GM12878 (cell line): Measurements from ENCODE around the gene DNASE1L3. TPM values are rescaled to one million over a fixed set of nuclear protein-coding genes. Genes with fewer than 3 reads are reported as not detected.
A peak's percentile ranks its signal among the peaks of the same experiment; 100 is the strongest.

Source experiments
- ATAC-seq: fragments of 200-7000 bp; cut with Tn5 transposase; 3 replicates; pipeline ENCODE4 v1.9.1; 2020; ENCODE audit warnings: mild to moderate bottlenecking, moderate library complexity
- BruUV-seq: library from RNA; stranded (reverse); fragments of 400-500 nt; replicated peaks from 2 replicates; lab custom pipeline; 2021; lab: Mats Ljungman, UMichigan
- CTCF ChIA-PET: fragments of 300-600 bp; sonication (Branson Sonifier 250); formaldehyde crosslinking; extraction: SDS; loops from one replicate; lab custom pipeline; 2021; ENCODE audit warnings: inconsistent platforms; lab: Yijun Ruan, JAX
- POLR2A ChIA-PET: fragments of 350-600 bp; formaldehyde crosslinking; extraction: SDS; loops from one replicate; lab custom pipeline; 2021; ENCODE audit warnings: inconsistent platforms; lab: Charles Lee
- RAD21 ChIA-PET: fragments of 300-600 bp; sonication (Branson Sonifier 250); formaldehyde crosslinking; loops from one replicate; lab custom pipeline; 2023; ENCODE audit warnings: antibody characterized with exemption; ENCODE audit not compliant: unreplicated experiment; lab: Charles Lee
- SMC1A ChIA-PET: fragments of 300-600 bp; sonication (Branson Sonifier 250); formaldehyde crosslinking; loops from one replicate; lab custom pipeline; 2023; ENCODE audit not compliant: unreplicated experiment, uncharacterized antibody; lab: Charles Lee
- DNase-seq: peaks from one replicate; pipeline ENCODE4 v3.0.0-alpha.2; 2011; ENCODE audit warnings: low read depth, low spot score
- FAIRE-seq: peaks from 3 replicates; lab custom pipeline; 2011; peaks lifted over from hg19 to GRCh38; lab: Jason Lieb, UNC
- H2AFZ ChIP-seq: 2 replicates; pipeline ENCODE4 v1.6.0; 2011; ENCODE audit warnings: low read depth, low read length, control low read depth; ENCODE audit not compliant: control insufficient read depth
- H3K27ac ChIP-seq: 2 replicates; pipeline ENCODE4 v1.5.1; 2011; ENCODE audit warnings: control low read depth; ENCODE audit not compliant: control insufficient read depth, insufficient read depth
- H3K27me3 ChIP-seq, 2 experiments: replicated peaks in 1 of 2; 2 replicates each; pipeline versions ENCODE4 v1.6.0 to v1.6.1; 2011; ENCODE audit warnings: low read length in 1 of 2; ENCODE audit not compliant: control insufficient read depth in 2 of 2, insufficient read depth in 2 of 2
- H3K36me3 ChIP-seq, 2 experiments: 2 replicates each; pipeline ENCODE4 v1.5.1; 2011; ENCODE audit warnings: low read length in 1 of 2; ENCODE audit not compliant: control insufficient read depth in 2 of 2, insufficient read depth in 2 of 2
- H3K4me1 ChIP-seq: 2 replicates; pipeline ENCODE4 v1.6.1; 2011; ENCODE audit warnings: mild to moderate bottlenecking, low read length, moderate library complexity, mixed read lengths; ENCODE audit not compliant: control insufficient read depth, insufficient read depth
- H3K4me2 ChIP-seq: 2 replicates; pipeline ENCODE4 v1.6.0; 2011; ENCODE audit warnings: control low read depth; ENCODE audit not compliant: control insufficient read depth, insufficient read depth
- H3K4me3 ChIP-seq: fragments of 200-600 bp; sonication (generic); 2 replicates; pipeline ENCODE4 v1.5.1; 2016
- H3K79me2 ChIP-seq: 2 replicates; pipeline ENCODE4 v1.6.0; 2011; ENCODE audit warnings: low read length; ENCODE audit not compliant: control insufficient read depth, insufficient read depth
- H3K9ac ChIP-seq: 2 replicates; pipeline ENCODE4 v1.8.0; 2011; ENCODE audit warnings: low read length, control low read depth, mixed read lengths; ENCODE audit not compliant: control insufficient read depth, insufficient read depth
- H3K9me3 ChIP-seq: replicated peaks from 3 replicates; pipeline ENCODE4 v1.5.1; 2011; ENCODE audit warnings: mild to moderate bottlenecking, low read length; ENCODE audit not compliant: control insufficient read depth, insufficient read depth
- H4K20me1 ChIP-seq: 2 replicates; pipeline ENCODE4 v1.6.0; 2011; ENCODE audit not compliant: control insufficient read depth, insufficient read depth
- E2F8 ChIP-seq: fragments of 450-650 bp; IDR thresholded peaks from 2 replicates; pipeline ENCODE4 v1.6.1; 2018; ENCODE audit warnings: mild to moderate bottlenecking, low read depth, moderate library complexity; ENCODE audit not compliant: partially characterized antibody
- ELK1 ChIP-seq: IDR thresholded peaks from 2 replicates; pipeline ENCODE4 v1.6.1; 2012; ENCODE audit warnings: low read depth, low read length, improper control_type of control experiment
- HCFC1 ChIP-seq: fragments of 150-350 bp; IDR thresholded peaks from 2 replicates; pipeline ENCODE4 v1.6.1; 2014; ENCODE audit warnings: low read length
- MTA3 ChIP-seq: IDR thresholded peaks from 2 replicates; pipeline ENCODE4 v1.6.1; 2012; ENCODE audit warnings: low read length, inconsistent platforms, borderline replicate concordance
- NFYB ChIP-seq: IDR thresholded peaks from 2 replicates; pipeline ENCODE4 v1.6.1; 2011; ENCODE audit warnings: low read depth, mild to moderate bottlenecking, low read length, improper control_type of control experiment, moderate library complexity; ENCODE audit not compliant: insufficient read depth
- RAD51 ChIP-seq: fragments of 450-650 bp; IDR thresholded peaks from 2 replicates; pipeline ENCODE4 v1.6.1; 2016; ENCODE audit warnings: moderate library complexity, mild to moderate bottlenecking, inconsistent platforms
- STAT1 ChIP-seq: fragments of 450-650 bp; conservative IDR thresholded peaks from 2 replicates; pipeline ENCODE4 v1.6.1; 2014; ENCODE audit warnings: antibody characterized with exemption, mild to moderate bottlenecking
- TBL1XR1 ChIP-seq: IDR thresholded peaks from 2 replicates; pipeline ENCODE4 v1.6.1; 2012; ENCODE audit warnings: low read depth, low read length, improper control_type of control experiment
- TCF3 ChIP-seq: IDR thresholded peaks from 2 replicates; pipeline ENCODE4 v1.6.1; 2012; ENCODE audit warnings: low read depth, mild to moderate bottlenecking, low read length, borderline replicate concordance; ENCODE audit not compliant: insufficient read depth
- ZNF207 ChIP-seq: fragments of 450-650 bp; IDR thresholded peaks from 2 replicates; pipeline ENCODE4 v1.6.1; 2014; ENCODE audit warnings: antibody characterized with exemption, mild to moderate bottlenecking, borderline replicate concordance
- ZNF24 ChIP-seq: fragments of 450-650 bp; IDR thresholded peaks from 2 replicates; pipeline ENCODE4 v1.6.1; 2017; ENCODE audit warnings: antibody characterized with exemption, mild to moderate bottlenecking
- ZNF592 ChIP-seq: fragments of 450-650 bp; IDR thresholded peaks from 2 replicates; pipeline ENCODE4 v1.6.1; 2017; ENCODE audit warnings: mild to moderate bottlenecking, moderate library complexity
- ZZZ3 ChIP-seq: IDR thresholded peaks from 2 replicates; pipeline ENCODE4 v1.6.1; 2011; ENCODE audit warnings: low read depth; ENCODE audit not compliant: control insufficient read depth, insufficient read length
- WGBS: methylation state at CpG from one replicate; pipeline ENCODE4 v1.1.6; 2016; ENCODE audit warnings: low lambda C conversion rate; ENCODE audit not compliant: insufficient replicate concordance, insufficient coverage; ENCODE audit errors: missing lambda C conversion rate; 5-methylcytosine and 5-hydroxymethylcytosine counted together
- in situ Hi-C: fragments of 300-500 bp; cut with MboI; formaldehyde crosslinking; loops from 9 replicates; pipeline ENCODE4 v1.14.3; 2018; ENCODE audit warnings: mixed read lengths
- intact Hi-C: fragments of 100-400 bp; cut with micrococcal nuclease; formaldehyde crosslinking; loops from one replicate; pipeline ENCODE4 v1.14.2; 2022; ENCODE audit not compliant: unreplicated experiment
- polyA plus RNA-seq, 11 experiments: library from polyadenylated mRNA; depleted of rRNA in 4 of 11; unstranded in 6 of 11; stranded (reverse) in 5 of 11; fragments of >200 nt; fragmentation: Nextera tagmentation in 4 of 11; fragmentation: Illumina TruSeq in 1 of 11; extraction: Ambion mirVana in 4 of 11; extraction: Trizol in 1 of 11; gene quantifications; 1 replicate in 1 of 11; 2 replicates in 10 of 11; pipeline versions ENCODE4 v1.2.1 to v1.2.3, GENCODE V29; 2011 to 2016; ENCODE audit warnings: inconsistent platforms in 2 of 11, missing spikeins in 2 of 11, low read depth in 1 of 11
- total RNA-seq, 4 experiments: library from RNA; depleted of rRNA in 3 of 4; stranded (reverse); fragments of >200 nt in 3 of 4; fragmentation: Illumina TruSeq in 1 of 4; extraction: Trizol in 1 of 4; gene quantifications; 2 replicates each; pipeline versions ENCODE4 v1.2.1 to v1.2.3, GENCODE V29; 2013 to 2021

The DNASE1L3 gene
- total and polyA plus RNA-seq, 10 of the 15 experiments (the other 5 are each of a cell fraction or from before 2014, with no cell fraction given): 3.2 to 72.1 (median 6.3) TPM

- CTCF ChIA-PET: interaction anchor here (0.8 to 25.2 kb wide), 9 partner anchors 11 to 103 kb away, joined by 3 to 655 read pairs (median 5); partner anchors contain the start of genes DNASE1L3, HTD2 and RPP14
- no peak overlapping the region for H3K4me3 ChIP-seq
- peaks cover 4% of the 10 kb centered on the region; the same call in 2 of the 3 replicates for H3K9me3 ChIP-seq
- H3K27me3 ChIP-seq: no peaks in the 10 kb centered on the region
- peaks cover 0 to 1% of the 10 kb centered on the region in 2 experiments; a peak in 1 of 4 replicates for H3K36me3 ChIP-seq
- no peaks in the 10 kb centered on the region for H4K20me1 ChIP-seq
- POLR2A ChIA-PET: interaction anchor here (0.6 to 17.1 kb wide), 10 partner anchors 9 to 1006 kb away, joined by 3 to 491 read pairs (median 4); partner anchors contain the start of genes DNASE1L3, HTD2 and RPP14
- peaks cover 43% of the 10 kb centered on the region for H3K4me1 ChIP-seq
- SMC1A ChIA-PET: interaction anchor here (0.6 to 12.6 kb wide), 7 partner anchors 11 to 131 kb away, joined by 3 to 510 read pairs (median 10); partner anchors contain the start of genes DNASE1L3, HTD2 and RPP14
- ATAC-seq: peak; percentile 67
- in situ Hi-C loops: loop anchor here (25.0 kb wide), 1 partner anchor 1184 kb away; no protein-coding TSS in a partner anchor
- no TSS peak for BruUV-seq
- H3K9ac ChIP-seq: 0 out of 2 replicates have a peak overlapping the region, but pooled peaks have one; percentile 4
- intact Hi-C loops: no loop called here
- peak overlapping the region; percentile 60 for H3K4me2 ChIP-seq
- no peaks in the 10 kb centered on the region; the same call in 1 of the 2 replicates for H3K79me2 ChIP-seq
- DNase-seq: peak; percentile 72
- peak overlapping the region; percentile 28; the same call in 1 of the 2 replicates for H2AFZ ChIP-seq
- FAIRE-seq: no peak
- peak overlapping the region; percentile 43 for H3K27ac ChIP-seq
- RAD21 ChIA-PET: interaction anchor here (0.7 to 8.1 kb wide), 11 partner anchors 11 to 196 kb away, joined by 3 to 285 read pairs (median 4); partner anchors contain the start of genes DNASE1L3, HTD2 and RPP14
- 1% methylated on average over 9 of the region's 9 CpGs for WGBS
- TF ChIP-seq ZNF207: no peak
- TF ChIP-seq HCFC1: no peak
- TF ChIP-seq ELK1: no peak
- 0 out of 2 replicates have a peak, but pooled peaks have one; percentile 9 for TF ChIP-seq MTA3
- TF ChIP-seq E2F8: no peak
- TF ChIP-seq STAT1: no peak
- no peak for TF ChIP-seq TBL1XR1
- TF ChIP-seq ZNF592: peak; percentile 4
- TF ChIP-seq RAD51: peak; percentile 75
- no peak for TF ChIP-seq ZNF24
- TF ChIP-seq TCF3: peak; percentile 98
- no peak for TF ChIP-seq NFYB
- no peak for TF ChIP-seq ZZZ3
Measured at GRCh38 chr3:58202917-58203360, 7.8 kb downstream of the DNASE1L3 start.
